HepG2 (cell line): Measurements from ENCODE around the gene LTB4R. TPM values are rescaled to one million over a fixed set of nuclear protein-coding genes. Genes with fewer than 3 reads are reported as not detected.
A peak's percentile ranks its signal among the peaks of the same experiment; 100 is the strongest.

Experiments
- CSRNP2 ChIP-seq: sonication (generic); formaldehyde crosslinking; conservative IDR thresholded peaks from 2 replicates; pipeline ENCODE4 v1.8.0; 2022; ENCODE audit warnings: low read depth, missing genetic modification reagents
- GABPB1 ChIP-seq: IDR thresholded peaks from 2 replicates; pipeline ENCODE4 v1.6.1; 2016; ENCODE audit warnings: mild to moderate bottlenecking, missing genetic modification reagents, moderate library complexity, missing compliant biosample characterization
- HNRNPUL1 ChIP-seq: fragments of 200-400 bp; formaldehyde crosslinking; IDR thresholded peaks from 2 replicates; pipeline ENCODE4 v1.6.1; 2017; ENCODE audit warnings: low read depth, mild to moderate bottlenecking, low read length, moderate library complexity
- MEIS2 ChIP-seq: sonication (generic); formaldehyde crosslinking; IDR thresholded peaks from 2 replicates; pipeline ENCODE4 v1.9.0; 2021; ENCODE audit warnings: mild to moderate bottlenecking, missing genetic modification reagents
- NCOA1 ChIP-seq: sonication (generic); formaldehyde crosslinking; IDR thresholded peaks from 2 replicates; pipeline ENCODE4 v1.9.0; 2021; ENCODE audit warnings: missing genetic modification reagents
- NCOA2 ChIP-seq: sonication (generic); formaldehyde crosslinking; IDR thresholded peaks from 2 replicates; pipeline ENCODE4 v1.8.0; 2022; ENCODE audit warnings: inconsistent platforms
- NFKBIZ ChIP-seq: IDR thresholded peaks from 2 replicates; pipeline ENCODE4 v1.6.1; 2018; ENCODE audit warnings: missing genetic modification reagents, missing compliant biosample characterization
- SAFB2 ChIP-seq: sonication (generic); formaldehyde crosslinking; IDR thresholded peaks from 2 replicates; pipeline ENCODE4 v1.5.1; 2020; ENCODE audit warnings: missing genetic modification reagents, low read depth, mild to moderate bottlenecking, borderline replicate concordance
- SP5 ChIP-seq: IDR thresholded peaks from 2 replicates; pipeline ENCODE4 v1.6.1; 2016; ENCODE audit warnings: low read depth, borderline replicate concordance
- THRA ChIP-seq: sonication (generic); formaldehyde crosslinking; IDR thresholded peaks from 2 replicates; pipeline ENCODE4 v1.4.0; 2020; ENCODE audit warnings: missing genetic modification reagents, borderline replicate concordance
- TRIM24 ChIP-seq: sonication (generic); formaldehyde crosslinking; IDR thresholded peaks from 2 replicates; pipeline ENCODE4 v1.8.0; 2022; ENCODE audit warnings: mild to moderate bottlenecking, missing genetic modification reagents
- ZBTB39 ChIP-seq: sonication (generic); formaldehyde crosslinking; IDR thresholded peaks from 2 replicates; pipeline ENCODE4 v1.5.0; 2020; ENCODE audit warnings: missing genetic modification reagents
- ZFYVE20 ChIP-seq: sonication (generic); formaldehyde crosslinking; IDR thresholded peaks from 2 replicates; pipeline ENCODE4 v1.8.0; 2023; ENCODE audit warnings: low read depth, mild to moderate bottlenecking, moderate library complexity, missing genetic modification reagents, borderline replicate concordance
- ZNF224 ChIP-seq: sonication (generic); formaldehyde crosslinking; IDR thresholded peaks from 2 replicates; pipeline ENCODE4 v1.5.0; 2020; ENCODE audit warnings: mild to moderate bottlenecking, missing genetic modification reagents
- ZNF256 ChIP-seq: sonication (generic); formaldehyde crosslinking; conservative IDR thresholded peaks from 2 replicates; pipeline ENCODE4 v1.4.0; 2020; ENCODE audit warnings: missing genetic modification reagents
- ZNF383 ChIP-seq: sonication (generic); formaldehyde crosslinking; IDR thresholded peaks from 2 replicates; pipeline ENCODE4 v1.4.0; 2020; ENCODE audit warnings: missing genetic modification reagents, mild to moderate bottlenecking, borderline replicate concordance
- ZNF552 ChIP-seq: sonication (generic); formaldehyde crosslinking; IDR thresholded peaks from 2 replicates; pipeline ENCODE4 v1.9.0; 2022; ENCODE audit warnings: missing genetic modification reagents, mild to moderate bottlenecking, borderline replicate concordance
- ZNF562 ChIP-seq: sonication (generic); formaldehyde crosslinking; IDR thresholded peaks from 2 replicates; pipeline ENCODE4 v1.8.0; 2022; ENCODE audit warnings: missing genetic modification reagents, borderline replicate concordance
- ZNF704 ChIP-seq: sonication (generic); formaldehyde crosslinking; IDR thresholded peaks from 2 replicates; pipeline ENCODE4 v1.8.1; 2023; ENCODE audit warnings: mild to moderate bottlenecking, inconsistent platforms, moderate library complexity, missing genetic modification reagents, borderline replicate concordance
- ZNF747 ChIP-seq: sonication (generic); formaldehyde crosslinking; IDR thresholded peaks from 2 replicates; pipeline ENCODE4 v1.8.1; 2023; ENCODE audit warnings: missing genetic modification reagents, mild to moderate bottlenecking, borderline replicate concordance
- ZNF839 ChIP-seq: sonication (generic); formaldehyde crosslinking; IDR thresholded peaks from 2 replicates; pipeline ENCODE4 v1.4.0; 2020; ENCODE audit warnings: missing genetic modification reagents, mild to moderate bottlenecking, borderline replicate concordance
- polyA plus RNA-seq, 8 experiments: library from polyadenylated mRNA; depleted of rRNA in 3 of 8; stranded (reverse) in 7 of 8; unstranded in 1 of 8; fragments of >200 nt; fragmentation: Illumina TruSeq in 4 of 8; extraction: Trizol in 4 of 8; gene quantifications; 2 replicates each; pipeline versions ENCODE4 v1.2.1 to v1.2.3, GENCODE V29; 2011 to 2016; ENCODE audit warnings: low read depth in 4 of 8, missing spikeins in 1 of 8, mixed read lengths in 1 of 8; ENCODE audit not compliant: insufficient read depth in 1 of 8
- total RNA-seq, 5 experiments: library from RNA; depleted of rRNA; stranded (reverse); fragments of >200 nt; fragmentation: Illumina TruSeq; extraction: Trizol; gene quantifications; 2 replicates each; pipeline ENCODE4 v1.2.3, GENCODE V29; 2016; ENCODE audit warnings: low read depth in 1 of 5

The LTB4R gene
- total and polyA plus RNA-seq, 2 of the 13 experiments (the other 11 are each of a cell fraction or from before 2014, with no cell fraction given) = 3.2 to 8.2 TPM

GRCh38 chr14:24332268-24332993 is 21.1 kb downstream of the LTB4R start (continued):
- TF ChIP-seq SAFB2 (CRISPR knock-in tag) (peak; percentile 96; the same call in 1 of the 2 replicates), NCOA2 (CRISPR knock-in tag) (peak; percentile 45), ZNF704 (CRISPR knock-in tag) (peak; percentile 98), GABPB1 (CRISPR knock-in tag) (peak; percentile 82), ZNF256 (CRISPR knock-in tag) (no peak), TRIM24 (no peak), THRA (CRISPR knock-in tag) (no peak; the same call in 1 of the 2 replicates), ZNF383 (peak; percentile 90; the same call in 1 of the 2 replicates), ZNF552 (CRISPR knock-in tag) (peak; percentile 94), MEIS2 (CRISPR knock-in tag) (peak; percentile 12; the same call in 1 of the 2 replicates), SP5 (CRISPR knock-in tag) (peak; percentile 36), ZBTB39 (peak; percentile 95; the same call in 1 of the 2 replicates), NFKBIZ (no peak; the same call in 1 of the 2 replicates), ZNF562 (CRISPR knock-in tag) (peak; percentile 93; the same call in 1 of the 2 replicates), HNRNPUL1 (no peak), ZNF839 (CRISPR knock-in tag) (peak; percentile 96; the same call in 1 of the 2 replicates), ZFYVE20 (CRISPR knock-in tag) (peak; percentile 96), CSRNP2 (CRISPR knock-in tag) (peak; percentile 97), ZNF747 (CRISPR knock-in tag) (peak; percentile 94), ZNF224 (peak; percentile 29; the same call in 1 of the 2 replicates), NCOA1 (CRISPR knock-in tag) (peak; percentile 98)
